ENCODE data around the gene RBP3.

The RBP3 gene

DNA sequence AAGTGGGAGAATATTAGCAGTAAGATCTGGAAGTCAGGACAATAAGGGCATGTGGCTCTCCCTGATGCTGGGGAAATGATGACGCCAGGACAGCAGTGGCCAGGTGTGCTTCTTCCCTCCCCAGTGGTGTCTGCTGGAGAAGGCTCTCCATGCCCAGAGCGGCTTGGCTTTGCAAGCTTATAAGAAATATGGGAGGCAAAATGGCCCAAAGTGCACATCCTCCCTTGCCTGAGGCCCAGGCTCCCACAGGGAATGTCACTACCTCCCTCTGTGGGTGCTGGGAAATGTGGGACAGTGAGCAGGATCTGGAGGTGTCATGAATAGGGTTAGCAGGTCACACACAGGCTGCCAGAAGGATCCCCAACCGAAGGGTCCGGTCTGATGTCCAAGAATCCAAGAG, 53.0 kb downstream of the RBP3 start:
- DNase-seq (ENCODE audit: low read depth in 2 of 2), result no peak

DNA sequence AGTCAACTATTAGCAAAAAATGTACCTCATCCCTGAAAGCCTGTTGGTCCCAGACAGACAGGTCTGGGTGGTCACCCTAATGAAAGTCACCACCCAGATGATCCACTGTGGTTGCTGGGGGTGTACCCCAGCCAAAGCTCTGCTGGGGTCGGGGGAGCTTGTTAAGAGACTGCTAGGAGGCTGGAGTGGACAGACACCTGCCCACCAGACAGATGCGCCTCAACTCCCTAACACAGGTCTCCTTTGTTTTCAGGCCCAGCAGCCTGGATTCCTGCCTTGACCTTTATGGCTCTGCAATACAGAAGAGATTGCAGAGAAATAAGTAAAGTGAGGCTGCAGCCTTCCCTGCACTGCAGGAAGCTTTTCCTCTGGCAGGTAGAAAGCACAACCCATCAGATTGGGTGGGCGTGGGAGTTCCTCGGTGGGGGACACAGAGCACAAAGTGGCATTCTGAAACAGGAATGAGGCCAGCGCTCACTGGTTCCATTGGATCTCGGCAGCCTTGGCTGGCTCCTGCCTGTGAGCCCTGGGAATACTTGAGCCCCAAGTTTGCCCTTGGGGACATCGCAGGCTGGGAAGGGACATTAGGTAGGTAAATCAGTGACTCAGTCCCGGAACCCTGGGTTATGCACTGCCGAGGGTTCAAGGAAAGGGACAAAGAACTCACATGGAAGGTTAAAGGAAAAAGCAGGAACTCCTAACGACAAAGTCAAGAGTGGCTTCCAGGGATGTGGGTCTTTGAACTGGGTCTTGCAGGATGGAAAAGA, 53.9 kb downstream of the RBP3 start:
- no peak for DNase-seq (ENCODE audit: low read depth in 2 of 2)

DNA sequence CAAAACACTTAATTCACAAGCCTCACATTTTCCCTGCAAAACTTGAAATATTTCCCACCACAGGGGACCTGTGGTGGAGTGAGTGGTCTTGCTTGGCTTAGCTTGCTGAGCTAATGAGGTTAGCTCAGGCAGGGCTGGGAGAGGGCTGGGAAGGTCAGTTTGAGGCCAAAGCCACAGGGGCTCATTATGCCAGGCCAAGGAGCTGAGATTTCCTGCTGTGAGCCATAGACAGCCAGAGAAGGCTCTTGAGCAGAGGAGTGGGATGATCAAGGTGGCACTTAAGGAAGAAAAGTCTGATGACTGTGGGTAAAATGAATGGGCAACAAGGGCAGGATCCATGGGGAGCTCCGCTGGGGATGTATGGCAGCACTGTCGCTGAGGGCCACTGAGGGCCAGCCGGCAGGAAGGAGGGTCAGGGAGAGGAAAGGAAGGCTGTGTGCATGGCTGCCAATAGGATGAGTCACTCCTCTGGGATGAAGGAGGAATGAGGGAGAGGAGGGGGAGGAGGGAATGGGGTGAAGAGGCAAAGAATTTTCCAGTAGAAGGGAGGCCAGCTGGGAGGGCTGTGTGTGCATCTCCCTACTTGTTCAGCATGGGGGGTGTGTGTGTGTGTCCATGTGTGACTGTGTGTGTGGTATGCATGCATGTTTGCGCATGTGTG, 54.6 kb downstream of the RBP3 start:
- DNase-seq (ENCODE audit: low read depth in 2 of 2), result no peak

DNA sequence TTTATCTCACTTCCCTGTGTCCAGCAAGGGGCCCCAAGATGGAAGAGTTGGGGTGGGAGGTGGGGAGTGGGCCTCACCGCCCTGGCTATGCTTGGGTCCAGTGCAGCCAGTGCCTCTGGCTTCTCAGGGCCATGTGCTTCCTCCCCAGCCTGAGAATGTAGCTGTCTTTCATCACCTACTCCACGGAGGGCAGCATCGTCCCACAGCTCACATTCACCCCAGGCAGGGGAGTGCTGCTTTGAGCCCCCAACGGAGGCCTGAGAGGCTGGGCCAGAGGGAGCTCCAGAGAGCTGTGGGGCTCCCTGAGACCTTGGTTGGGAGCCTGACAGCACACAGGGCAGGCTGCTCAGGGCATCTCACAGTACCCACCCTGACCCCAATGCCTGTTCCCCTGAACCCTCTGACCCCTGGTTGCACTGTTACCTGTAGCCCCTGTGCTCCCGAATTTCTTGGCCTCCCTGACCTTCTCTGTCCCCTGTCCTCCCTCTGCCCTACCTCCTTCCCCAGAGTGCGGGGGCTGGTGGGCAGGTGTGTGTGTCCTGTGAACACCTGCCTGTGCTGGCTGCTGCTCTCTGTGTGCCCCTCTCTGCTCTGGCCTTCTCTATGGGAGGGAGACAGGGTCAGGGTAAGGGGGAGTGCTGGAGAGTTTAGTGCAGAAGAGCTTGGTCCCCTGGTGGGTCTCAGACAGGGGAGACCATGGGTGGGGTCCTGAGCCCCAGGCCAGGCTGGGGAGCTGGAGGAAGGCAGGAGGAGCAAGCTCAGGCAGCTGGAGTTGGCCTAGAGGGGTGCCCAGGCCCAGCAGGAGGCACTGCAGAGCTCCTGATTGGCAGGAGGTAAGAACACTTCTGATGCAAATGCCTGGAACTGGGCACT, 55.5 kb downstream of the RBP3 start:
- no peak for DNase-seq (ENCODE audit: low read depth in 2 of 2)

DNA sequence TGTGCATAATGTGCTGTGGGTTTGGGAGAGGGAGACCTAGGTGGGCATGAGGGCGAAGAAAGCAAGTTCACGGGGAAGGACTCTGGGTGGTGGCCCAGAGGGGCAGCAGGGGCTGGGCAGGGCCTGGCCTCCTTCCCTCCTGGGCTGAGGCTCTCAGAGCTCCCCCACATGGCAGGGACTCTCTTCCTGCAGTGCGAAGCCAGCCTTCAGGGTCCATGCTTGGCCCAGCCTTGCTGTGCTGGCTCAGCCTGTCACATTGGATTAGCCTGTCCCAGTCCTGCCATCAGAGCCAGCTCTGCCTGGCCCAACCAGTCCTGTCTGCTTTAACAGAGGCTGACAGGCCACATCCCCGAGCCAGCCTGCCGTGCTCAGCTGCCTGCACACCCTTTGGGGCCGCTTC, 56.3 kb downstream of the RBP3 start:
- DNase-seq (ENCODE audit: low read depth in 2 of 2), result no peak

DNA sequence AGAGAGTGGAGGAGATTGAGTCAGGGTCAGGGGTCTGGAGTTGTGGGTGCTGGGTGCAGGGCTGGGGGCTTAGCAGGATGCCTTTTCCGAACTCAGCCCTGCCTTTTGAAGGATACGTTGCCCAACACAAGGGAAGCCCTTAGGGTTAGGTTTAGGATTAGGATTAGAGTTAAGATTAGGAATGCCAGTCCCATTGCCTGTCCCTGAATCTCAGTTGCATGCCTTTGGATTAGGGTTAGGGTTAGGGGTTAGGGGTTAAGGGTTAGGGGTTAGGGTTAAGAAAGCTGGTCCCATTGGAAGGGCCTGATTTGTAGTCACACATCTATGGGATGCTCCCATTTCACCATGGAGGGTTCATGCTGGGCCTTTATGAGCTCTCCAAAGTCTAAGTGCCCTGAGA, 56.8 kb downstream of the RBP3 start:
- DNase-seq (ENCODE audit: low read depth in 2 of 2), result no peak

DNA sequence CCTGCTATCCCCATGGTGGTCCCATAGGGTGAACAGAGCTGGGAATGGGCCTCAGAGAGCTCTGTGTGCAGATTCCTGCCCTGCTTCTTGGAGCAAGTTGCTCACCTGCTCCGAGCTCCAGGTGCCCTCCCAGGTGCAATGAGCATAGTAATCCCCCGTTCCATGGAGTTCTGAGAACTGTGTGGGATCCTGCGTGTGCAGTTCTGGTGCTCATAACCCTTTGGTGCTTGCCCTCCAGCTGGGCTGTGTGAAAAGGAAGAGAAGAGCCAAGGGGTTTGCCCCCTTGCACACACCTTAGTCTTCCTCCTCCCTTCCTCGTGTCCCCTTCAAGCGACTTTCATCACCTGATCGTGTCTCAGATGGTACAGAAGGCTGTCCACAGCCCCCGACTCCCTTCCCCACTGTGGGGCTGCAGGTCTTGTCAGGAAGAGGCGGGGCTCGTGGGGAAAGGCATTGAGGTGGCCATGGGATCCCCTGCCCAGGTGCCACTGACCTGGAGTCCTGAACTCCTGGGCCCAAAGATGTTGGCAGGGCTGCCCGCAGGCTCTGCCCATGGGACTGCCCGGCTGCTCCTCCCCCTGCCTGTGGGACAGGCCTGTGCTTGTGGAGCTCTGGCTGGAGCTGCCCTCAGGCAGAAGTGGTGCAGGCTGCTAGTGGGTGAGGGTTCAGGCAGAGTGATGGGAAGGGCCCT, 57.8 kb downstream of the RBP3 start:
- DNase-seq (ENCODE audit: low read depth in 2 of 2), result no peak

DNA sequence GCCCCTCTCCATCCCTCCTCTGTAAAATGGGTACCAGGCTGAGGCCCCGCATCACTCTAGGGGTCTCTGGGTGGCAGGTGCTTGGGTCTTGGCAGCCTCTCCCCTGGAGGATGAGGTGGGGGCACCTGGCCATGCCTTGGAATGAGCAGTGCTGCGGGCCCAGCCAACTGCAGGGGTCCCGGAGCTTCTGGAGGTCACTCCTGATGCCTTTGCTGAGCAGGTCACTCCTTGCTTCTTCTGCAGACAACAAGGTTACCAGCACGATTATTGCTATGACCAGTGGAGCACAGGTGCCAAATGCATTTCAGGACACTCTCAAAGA, 58.3 kb downstream of the RBP3 start:
- no peak for DNase-seq (ENCODE audit: low read depth in 2 of 2)

DNA sequence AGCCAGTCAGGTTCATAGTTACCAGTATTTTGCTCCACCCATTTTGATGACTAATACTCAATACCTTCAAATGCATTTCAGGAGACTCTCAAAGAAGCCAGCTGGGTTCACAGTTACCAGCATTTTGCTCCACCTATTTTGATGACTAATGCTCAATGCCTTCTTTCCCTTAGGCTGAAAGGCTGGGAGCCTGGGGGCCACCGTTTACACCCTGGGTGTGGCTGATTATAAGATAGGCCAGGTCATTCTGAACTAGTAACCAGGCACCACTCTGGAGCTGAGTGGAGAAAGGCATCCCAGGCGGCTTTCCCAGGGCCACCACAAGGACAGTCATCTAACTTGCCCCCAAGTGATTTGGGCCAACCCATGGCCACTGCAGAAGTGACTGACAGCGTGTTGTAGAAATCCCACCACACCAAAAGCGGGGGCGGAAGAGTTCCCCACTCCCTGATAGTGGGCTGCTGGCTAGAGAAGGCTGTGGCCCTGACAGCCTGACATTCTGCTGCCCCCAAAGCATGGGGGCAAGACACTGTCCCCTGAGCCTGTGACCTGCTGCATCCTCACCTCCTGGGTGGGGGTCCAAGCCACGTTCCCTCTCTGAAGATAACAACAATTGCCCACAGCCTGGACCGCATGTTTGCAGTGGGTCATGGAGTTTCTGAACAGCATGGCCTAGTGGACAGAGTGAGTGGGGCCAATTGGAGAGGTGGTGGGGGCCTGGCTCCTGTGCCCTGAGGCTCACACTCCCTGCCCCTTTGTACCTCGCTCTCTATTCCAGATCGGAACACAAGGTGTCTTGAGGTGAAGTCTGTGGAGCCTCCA, 58.9 kb downstream of the RBP3 start:
- DNase-seq (ENCODE audit: low read depth in 2 of 2), result no peak

All from stimulated activated CD8-positive, alpha-beta memory T cell treated with anti-CD3 and anti-CD28 coated beads, Interleukin-2, amount 100 ng/mL, for 48 hours (primary cell).